Esophagus (tissue), 2 donors: ENCODE measurements around the gene ROBO2. TPM values are rescaled to one million over a fixed set of nuclear protein-coding genes. Genes with fewer than 3 reads are reported as not detected.

ENCODE experiments used
- H3K27ac ChIP-seq, 2 donors: one replicate each; pipeline ENCODE4 v1.5.1; 2013; ENCODE audit warnings: low read depth in 2 of 2, mild to moderate bottlenecking in 2 of 2, inconsistent platforms in 1 of 2, low read length in 1 of 2, moderate library complexity in 1 of 2
- H3K27me3 ChIP-seq, 2 donors: one replicate each; pipeline ENCODE4 v1.6.1; 2013; ENCODE audit warnings: low read length in 2 of 2, control low read depth in 1 of 2, mild to moderate bottlenecking in 1 of 2; ENCODE audit not compliant: insufficient read depth in 2 of 2, control insufficient read depth in 1 of 2
- H3K36me3 ChIP-seq, 2 donors: one replicate each; pipeline ENCODE4 v1.6.1; 2013; ENCODE audit warnings: low read length in 1 of 2; ENCODE audit not compliant: control insufficient read depth in 2 of 2, insufficient read depth in 2 of 2
- H3K4me1 ChIP-seq, 2 donors: one replicate each; pipeline ENCODE4 v1.6.1; 2013; ENCODE audit warnings: low read length in 1 of 2; ENCODE audit not compliant: control insufficient read depth in 2 of 2, insufficient read depth in 2 of 2
- H3K4me3 ChIP-seq, 2 donors: one replicate each; pipeline ENCODE4 v1.5.1; 2013; ENCODE audit warnings: low read length in 2 of 2, mild to moderate bottlenecking in 2 of 2, low read depth in 1 of 2, moderate library complexity in 1 of 2
- H3K9me3 ChIP-seq, 2 donors: one replicate each; pipeline ENCODE4 v1.6.1; 2013; ENCODE audit warnings: mild to moderate bottlenecking in 2 of 2, low read depth in 1 of 2, low read length in 1 of 2, moderate library complexity in 1 of 2; ENCODE audit not compliant: control insufficient read depth in 2 of 2, insufficient read depth in 1 of 2
- WGBS, 2 donors: extraction: QIAGEN DNeasy Blood & Tissue Kit; methylation state at CpG; one replicate each; pipeline ENCODE4 v1.1.7; 2013; 5-methylcytosine and 5-hydroxymethylcytosine counted together
- polyA plus RNA-seq, 2 donors: library from polyadenylated mRNA; stranded (reverse); fragments of 200-250 nt; gene quantifications; one replicate each; pipeline ENCODE4 v1.2.3, GENCODE V29; 2013
- donor health status: healthy with polysubstance abuse.
- donor health status: Bipolar disorder and iron deficiency.

The ROBO2 gene
- polyA plus RNA-seq, 2 donors: 1.4 to 2.4 TPM

DNA sequence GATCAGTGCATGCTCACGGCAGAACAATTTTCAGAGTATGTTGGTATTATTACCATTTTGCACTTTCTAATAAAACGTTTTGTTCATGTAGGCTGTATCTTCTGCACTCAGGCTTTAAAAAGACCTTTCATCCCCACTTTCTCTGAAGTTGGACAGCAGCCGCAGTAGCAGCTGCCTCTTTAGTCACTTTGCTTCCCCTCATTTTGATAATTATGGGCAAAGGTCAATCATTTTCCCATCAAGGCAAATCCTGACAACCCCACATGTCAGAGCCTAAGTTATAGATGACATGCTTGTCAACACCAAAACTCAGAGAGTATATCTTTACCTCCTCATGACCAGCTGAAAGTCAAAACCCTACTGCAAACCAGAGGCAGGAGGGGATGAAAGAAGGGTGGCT is 99.7 kb downstream of the ROBO2 start:
- H3K9me3 ChIP-seq: peaks cover 0 to 2% of the 10 kb centered on the region in 2 donors
- no peak overlapping the region for H3K4me3 ChIP-seq
- H3K27me3 ChIP-seq: no peaks in the 10 kb centered on the region
- WGBS, 2 donors: 73 to 75% methylated on average over 3 of the region's 3 CpGs
- H3K4me1 ChIP-seq: no peaks in the 10 kb centered on the region
- H3K36me3 ChIP-seq: no peaks in the 10 kb centered on the region
- H3K27ac ChIP-seq: no peak overlapping the region

DNA sequence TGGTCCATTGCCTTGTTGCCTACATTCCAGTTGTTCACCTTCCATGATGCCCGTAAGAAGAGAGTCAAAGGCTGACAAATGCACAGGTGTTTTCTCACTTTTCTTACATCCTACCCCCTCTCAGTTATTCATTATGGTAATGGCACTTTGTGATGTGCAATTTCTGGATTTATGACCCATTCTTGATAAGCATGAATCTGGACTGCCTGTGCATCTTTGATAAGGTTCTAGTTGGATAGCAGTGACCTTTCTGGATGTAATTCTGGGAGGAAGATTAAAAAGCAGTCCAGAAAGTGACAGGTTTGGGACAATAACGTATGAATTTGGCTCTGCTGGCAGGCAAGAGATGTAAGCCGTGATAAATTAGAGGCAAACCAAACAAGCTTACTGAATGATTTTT is 101.5 kb downstream of the ROBO2 start:
- WGBS, 2 donors: 62 to 85% methylated on average over 3 of the region's 3 CpGs
- Histone ChIP-seq H3K4me3 (no peak overlapping the region), H3K36me3 (no peaks in the 10 kb centered on the region), H3K27me3 (no peaks in the 10 kb centered on the region), H3K4me1 (no peaks in the 10 kb centered on the region), H3K9me3 (peaks cover 0 to 2% of the 10 kb centered on the region in 2 donors), H3K27ac (no peak overlapping the region)

GRCh38 chr3:77142578-77142977 is 102.7 kb downstream of the ROBO2 start:
- WGBS, 2 donors: 71 to 77% methylated on average over 6 of the region's 6 CpGs
- Histone ChIP-seq H3K4me3 (no peak overlapping the region), H3K4me1 (no peaks in the 10 kb centered on the region), H3K27ac (no peak overlapping the region), H3K9me3 (no peaks in the 10 kb centered on the region), H3K36me3 (no peaks in the 10 kb centered on the region), H3K27me3 (no peaks in the 10 kb centered on the region)

GRCh38 chr3:77146004-77146403 is 106.1 kb downstream of the ROBO2 start:
- Histone ChIP-seq H3K9me3 (no peaks in the 10 kb centered on the region), H3K27ac (no peak overlapping the region), H3K4me3 (no peak overlapping the region), H3K36me3 (no peaks in the 10 kb centered on the region), H3K4me1 (no peaks in the 10 kb centered on the region), H3K27me3 (no peaks in the 10 kb centered on the region)
- 69 to 76% methylated on average over 7 of the region's 7 CpGs for WGBS, 2 donors

- WGBS, 2 donors: 60 to 66% methylated on average over 8 of the region's 8 CpGs
- no peaks in the 10 kb centered on the region for H3K36me3 ChIP-seq
- H3K27ac ChIP-seq: no peak overlapping the region
- no peaks in the 10 kb centered on the region for H3K9me3 ChIP-seq
- H3K4me3 ChIP-seq: no peak overlapping the region
- no peaks in the 10 kb centered on the region for H3K27me3 ChIP-seq
- no peaks in the 10 kb centered on the region for H3K4me1 ChIP-seq
Observed at GRCh38 chr3:77147836-77148578, 108.1 kb downstream of the ROBO2 start.

DNA sequence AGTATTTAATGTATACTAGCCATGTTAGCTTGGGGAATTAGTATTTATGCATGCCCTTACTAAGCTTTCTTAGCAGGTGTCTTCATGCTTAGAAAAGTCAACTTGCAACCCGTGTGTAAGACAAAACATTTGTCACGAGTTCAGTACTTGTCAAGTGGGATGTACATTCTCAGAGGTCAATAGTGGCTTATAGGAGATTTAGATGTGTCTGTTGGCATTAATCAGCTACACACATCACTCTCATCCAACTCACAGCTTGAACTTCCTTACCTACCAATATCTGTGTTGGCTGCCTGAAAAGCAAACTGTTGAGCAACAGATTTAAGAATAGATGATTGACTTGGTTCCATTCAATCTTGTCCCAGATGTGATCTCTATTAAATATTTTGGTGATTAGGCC is 109.5 kb downstream of the ROBO2 start:
- Histone ChIP-seq H3K27me3 (no peaks in the 10 kb centered on the region), H3K4me3 (no peak overlapping the region), H3K36me3 (no peaks in the 10 kb centered on the region), H3K4me1 (no peaks in the 10 kb centered on the region), H3K9me3 (no peaks in the 10 kb centered on the region), H3K27ac (no peak overlapping the region)
- WGBS, 2 donors: 75 to 79% methylated on average over 2 of the region's 2 CpGs

DNA sequence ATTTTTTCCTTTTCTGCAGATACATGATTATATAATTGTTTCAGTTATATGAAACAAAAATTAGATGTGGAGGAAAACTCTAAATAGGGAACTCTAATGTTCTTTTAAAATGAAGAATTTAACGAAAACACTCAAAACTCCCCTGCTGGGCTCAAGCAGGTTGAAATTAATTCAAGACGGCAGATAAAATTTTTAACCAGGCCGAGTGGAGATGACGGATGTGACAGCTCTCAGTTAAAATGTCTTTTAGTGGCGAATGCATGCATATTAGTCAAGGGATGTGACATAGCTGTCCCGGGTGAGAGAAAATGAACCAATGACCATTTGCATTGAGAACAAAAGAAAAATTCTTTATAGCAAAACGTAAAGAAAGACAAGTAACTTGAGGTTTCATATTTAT is 110.1 kb downstream of the ROBO2 start:
- Histone ChIP-seq H3K4me1 (no peaks in the 10 kb centered on the region), H3K27ac (no peak overlapping the region), H3K4me3 (no peak overlapping the region), H3K9me3 (no peaks in the 10 kb centered on the region), H3K36me3 (no peaks in the 10 kb centered on the region), H3K27me3 (no peaks in the 10 kb centered on the region)
- WGBS, 2 donors: 82 to 89% methylated on average over 7 of the region's 7 CpGs

DNA sequence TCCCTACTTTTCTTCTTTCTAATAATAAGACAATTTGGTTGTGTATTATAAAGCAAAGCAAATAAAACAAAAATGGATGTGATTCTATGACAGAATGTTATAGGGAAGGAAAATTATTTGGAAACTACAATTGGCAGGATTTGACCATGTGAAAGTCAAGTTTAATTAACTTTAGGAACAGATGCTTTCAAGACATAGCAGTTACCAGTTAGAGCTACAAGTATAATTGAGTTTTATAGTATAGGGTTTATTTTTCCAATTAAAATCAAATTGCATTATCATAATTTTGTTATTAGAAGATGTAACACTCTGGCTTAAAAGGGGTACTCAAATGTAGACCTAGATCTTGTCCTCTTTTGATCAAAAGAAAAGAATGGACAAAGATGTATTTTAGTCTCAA is 110.9 kb downstream of the ROBO2 start:
- Histone ChIP-seq H3K36me3 (no peaks in the 10 kb centered on the region), H3K4me3 (no peak overlapping the region), H3K9me3 (no peaks in the 10 kb centered on the region), H3K27ac (no peak overlapping the region), H3K4me1 (no peaks in the 10 kb centered on the region), H3K27me3 (no peaks in the 10 kb centered on the region)

DNA sequence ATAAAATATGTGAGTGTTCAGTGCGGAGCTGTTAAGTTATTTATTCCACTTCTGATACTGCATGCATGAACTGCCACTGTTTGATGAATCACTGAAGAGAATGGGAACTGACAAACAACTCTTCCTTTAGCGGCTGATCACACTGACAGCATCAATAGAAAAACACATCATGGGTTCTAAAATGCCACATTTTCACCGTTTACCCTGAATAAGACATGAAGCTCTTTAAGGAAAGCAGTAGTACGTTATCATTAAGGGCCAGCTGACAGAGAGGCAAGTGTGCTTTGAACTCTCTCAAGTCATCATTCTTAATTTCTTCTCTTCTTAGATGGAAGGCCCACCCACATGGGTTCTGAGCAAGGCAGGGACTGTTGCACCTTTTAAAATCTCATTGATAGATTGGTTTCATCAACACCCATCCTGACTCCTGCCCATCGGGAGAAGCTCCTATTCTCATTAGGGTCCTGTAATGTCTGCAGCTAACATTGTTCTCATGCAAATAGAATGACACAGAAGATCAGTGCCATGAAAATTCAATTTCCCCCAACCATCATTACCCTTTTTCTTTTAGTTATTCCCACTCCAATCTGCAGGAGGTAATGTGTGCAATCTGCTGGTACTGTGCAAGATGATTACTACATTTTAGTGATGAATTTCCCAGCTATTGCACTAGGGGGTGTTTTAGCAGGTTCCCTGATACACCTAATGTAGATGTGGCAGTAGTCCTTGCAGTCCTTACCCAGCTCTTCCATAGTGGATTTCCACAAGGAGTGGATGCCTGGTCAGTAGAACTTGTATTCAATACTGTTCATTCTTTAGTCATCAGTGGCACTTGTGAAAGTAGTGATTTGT is 119.1 kb downstream of the ROBO2 start:
- WGBS, 2 donors: 73 to 75% methylated on average over 5 of the region's 5 CpGs
- Histone ChIP-seq H3K9me3 (no peaks in the 10 kb centered on the region), H3K4me1 (no peaks in the 10 kb centered on the region), H3K27me3 (no peaks in the 10 kb centered on the region), H3K27ac (no peak overlapping the region), H3K36me3 (no peaks in the 10 kb centered on the region), H3K4me3 (no peak overlapping the region)
